IMR-90 (cell line): ENCODE results near the gene RHOB.
A peak's percentile ranks its signal among the peaks of the same experiment; 100 is the strongest.

ENCODE experiments used
- BHLHE40 ChIP-seq: fragments of 150-350 bp; IDR thresholded peaks from 2 replicates; pipeline ENCODE4 v1.6.1; 2016; ENCODE audit warnings: mild to moderate bottlenecking, low read depth, low read length
- CEBPB ChIP-seq: IDR thresholded peaks from 2 replicates; pipeline ENCODE4 v1.6.1; 2012; ENCODE audit warnings: low read depth, low read length, improper control_type of control experiment
- CHD1 ChIP-seq: IDR thresholded peaks from 2 replicates; pipeline ENCODE4 v1.6.1; 2012; ENCODE audit warnings: low read depth, low read length, improper control_type of control experiment
- CTCF ChIP-seq: conservative IDR thresholded peaks from 2 replicates; pipeline ENCODE4 v1.5.1; 2012; ENCODE audit warnings: mild to moderate bottlenecking, low read depth, low read length, improper control_type of control experiment
- FOS ChIP-seq: fragments of 150-350 bp; IDR thresholded peaks from 2 replicates; pipeline ENCODE4 v1.6.1; 2016; ENCODE audit warnings: low read depth, low read length
- MAFK ChIP-seq: IDR thresholded peaks from 2 replicates; pipeline ENCODE4 v1.6.1; 2012; ENCODE audit warnings: low read depth, low read length, improper control_type of control experiment
- MXI1 ChIP-seq: IDR thresholded peaks from 2 replicates; pipeline ENCODE4 v1.6.1; 2012; ENCODE audit warnings: low read depth, mild to moderate bottlenecking, low read length, moderate library complexity, borderline replicate concordance
- POLR2A ChIP-seq: IDR thresholded peaks from 2 replicates; pipeline ENCODE4 v1.6.1; 2012; ENCODE audit warnings: mild to moderate bottlenecking, low read depth, low read length
- RAD21 ChIP-seq: IDR thresholded peaks from 2 replicates; pipeline ENCODE4 v1.6.1; 2012; ENCODE audit warnings: low read length, improper control_type of control experiment
- RCOR1 ChIP-seq: IDR thresholded peaks from 2 replicates; pipeline ENCODE4 v1.6.1; 2012; ENCODE audit warnings: mild to moderate bottlenecking, low read length, improper control_type of control experiment; ENCODE audit not compliant: insufficient replicate concordance
- SMC3 ChIP-seq: fragments of 150-350 bp; IDR thresholded peaks from 2 replicates; pipeline ENCODE4 v1.6.1; 2016; ENCODE audit warnings: low read depth, mild to moderate bottlenecking, antibody characterized with exemption, low read length, moderate library complexity

- no peak for TF ChIP-seq CTCF
- TF ChIP-seq CEBPB = peak; percentile 81
- TF ChIP-seq POLR2A = no peak
- no peak for TF ChIP-seq CHD1
- no peak for TF ChIP-seq MAFK
- no peak for TF ChIP-seq RAD21
- TF ChIP-seq RCOR1 = no peak
- no peak for TF ChIP-seq SMC3
- no peak for TF ChIP-seq BHLHE40
- TF ChIP-seq MXI1 = no peak
- no peak for TF ChIP-seq FOS
Measured at GRCh38 chr2:20451000-20451290, 4.1 kb downstream of the RHOB start.
